HG03159 (cell line): ENCODE results near the gene SPRR2B.
"Not testable (repeated sequence)": the region's sequence is repeated elsewhere in the genome, so short reads cannot be mapped to it uniquely, and the experiment has no call there.

Source experiments
- ATAC-seq: cut with Tn5 transposase; IDR thresholded peaks from one replicate; pipeline ENCODE4 v1.9.1; 2021; ENCODE audit warnings: mild to moderate bottlenecking, moderate library complexity; ENCODE audit not compliant: unreplicated experiment

Gene SPRR2B

GRCh38 chr1:153071511-153071910 is at the start of gene SPRR2B:
TSS of gene SPRR2B (minus strand) at chr1:153071611. CDS start at chr1:153070839, 772 bp downstream.
- ATAC-seq, result no peak

GRCh38 chr1:153120945-153121344 is 49.5 kb upstream of the SPRR2B start:
- ATAC-seq, result no peak

GRCh38 chr1:153119491-153119971 is 48.1 kb upstream of the SPRR2B start:
- ATAC-seq, result no peak

DNA sequence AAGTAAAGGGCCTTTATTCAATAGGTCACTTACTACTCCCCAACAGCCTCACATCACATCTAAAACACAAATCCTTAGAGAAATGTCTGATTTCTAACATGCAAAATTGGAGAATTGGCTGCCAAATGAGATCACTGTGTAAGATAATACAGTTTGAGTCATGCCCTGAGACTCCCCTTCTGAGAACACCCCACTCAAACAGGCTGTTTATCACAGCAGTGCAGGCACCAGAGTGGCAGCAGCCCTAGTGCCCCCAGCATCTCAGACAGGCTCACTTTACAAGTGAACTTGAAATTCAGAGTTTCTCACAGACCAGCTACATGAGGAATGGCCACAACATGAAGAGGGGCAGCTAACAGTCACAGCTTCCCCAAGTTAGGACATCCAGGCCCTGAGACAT is 43.9 kb upstream of the SPRR2B start:
- not testable (repeated sequence) for ATAC-seq

DNA sequence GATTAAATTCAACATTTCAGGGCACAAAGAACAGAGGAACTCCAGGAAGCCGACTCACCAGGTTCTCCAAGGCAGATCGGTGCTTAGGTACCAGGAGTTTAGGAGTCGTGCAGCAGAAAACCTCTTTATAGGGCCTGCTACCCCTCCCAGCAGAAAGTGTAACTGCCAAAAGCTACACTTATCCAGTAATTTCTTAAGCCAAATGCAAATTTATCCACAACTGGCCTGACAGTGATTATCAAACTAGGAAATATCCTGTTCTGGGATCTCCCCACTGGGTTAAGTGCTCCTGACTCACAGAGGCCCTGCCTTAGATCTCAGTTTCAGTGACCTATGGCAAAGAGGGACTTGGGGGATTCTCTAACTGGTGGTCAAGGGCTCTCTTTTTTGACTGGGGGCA is 42.0 kb upstream of the SPRR2B start, which contains the start of gene SPRR2F:
Gene SPRR2F, minus strand, starts transcription at position 101 of the 400 bp plus-strand sequence. CDS start 783 bp downstream, outside the sequence.
- no peak for ATAC-seq

DNA sequence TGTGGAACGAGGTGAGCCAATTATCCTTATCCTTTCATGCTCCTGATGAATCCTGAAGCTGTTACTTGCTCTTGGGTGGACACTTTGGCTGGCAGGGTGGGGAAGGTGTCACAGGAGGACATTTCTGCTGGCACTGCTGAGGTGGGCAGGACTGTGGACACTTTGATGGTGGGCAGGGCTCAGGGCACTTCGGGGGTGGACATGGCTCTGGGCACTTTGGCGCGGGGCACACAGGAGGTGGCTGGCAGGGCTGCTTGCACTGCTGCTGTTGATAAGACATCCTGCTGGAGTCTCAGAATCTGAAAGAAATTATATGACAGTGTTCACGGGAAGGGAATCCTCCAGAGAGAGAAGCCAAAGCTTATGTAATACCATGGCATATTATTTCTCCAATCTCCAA is 41.0 kb upstream of the SPRR2B start:
- not testable (repeated sequence) for ATAC-seq

- no peak for ATAC-seq
Observed at GRCh38 chr1:153100245-153100644, 28.8 kb upstream of the SPRR2B start.

DNA sequence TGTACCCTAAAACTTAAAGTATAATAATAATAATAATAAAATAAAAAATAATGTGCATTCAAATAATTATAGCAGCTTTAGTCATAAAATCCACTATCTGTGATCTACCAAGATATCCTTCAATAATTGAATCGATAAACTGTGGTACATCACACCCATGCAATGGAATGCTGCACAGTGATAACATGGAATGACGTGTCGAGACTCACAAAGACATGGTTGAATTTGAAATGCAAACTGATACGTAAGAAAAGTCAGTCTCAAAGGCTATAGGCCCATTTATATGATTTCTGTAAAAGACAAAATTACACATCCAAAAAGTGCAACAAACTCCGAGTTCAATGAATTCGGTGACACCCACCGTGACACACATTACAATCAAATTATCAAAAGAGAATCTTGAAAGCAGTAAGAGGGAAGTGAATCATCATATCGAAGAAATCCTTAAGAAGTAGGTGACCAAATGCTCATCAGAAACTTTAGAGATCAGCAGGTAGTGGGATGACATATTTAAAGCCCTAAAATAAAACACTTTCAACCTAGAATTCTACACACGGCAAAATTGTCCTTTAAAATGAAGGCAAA is 28.1 kb upstream of the SPRR2B start:
- ATAC-seq, result no peak

GRCh38 chr1:153095764-153096163 is 24.4 kb upstream of the SPRR2B start:
- ATAC-seq, result no peak

DNA sequence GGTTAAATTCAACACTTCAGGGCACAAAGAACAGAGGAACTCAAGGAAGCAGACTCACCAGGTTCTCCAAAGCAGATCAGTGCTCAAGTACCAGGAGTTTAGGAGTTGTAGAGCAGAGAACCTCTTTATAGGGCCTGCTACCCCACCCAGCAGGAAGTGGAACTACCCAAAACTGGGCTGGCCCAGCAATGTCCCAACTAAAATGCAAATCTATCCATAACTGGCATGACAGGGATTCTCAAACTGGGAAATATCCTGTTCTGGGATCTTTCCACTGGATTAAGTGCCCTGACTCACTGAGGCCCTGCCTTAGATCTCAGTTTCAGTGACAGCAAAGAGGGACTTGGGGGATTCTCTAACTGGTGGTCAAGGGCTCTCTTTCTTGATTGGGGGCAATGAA is 23.0 kb upstream of the SPRR2B start, which contains the start of gene SPRR2E:
Gene SPRR2E, minus strand, starts transcription at position 101 of the 400 bp plus-strand sequence. CDS start 775 bp downstream, outside the sequence.
- no peak for ATAC-seq

GRCh38 chr1:153087652-153088051 is 16.2 kb upstream of the SPRR2B start:
- ATAC-seq, result no peak

DNA sequence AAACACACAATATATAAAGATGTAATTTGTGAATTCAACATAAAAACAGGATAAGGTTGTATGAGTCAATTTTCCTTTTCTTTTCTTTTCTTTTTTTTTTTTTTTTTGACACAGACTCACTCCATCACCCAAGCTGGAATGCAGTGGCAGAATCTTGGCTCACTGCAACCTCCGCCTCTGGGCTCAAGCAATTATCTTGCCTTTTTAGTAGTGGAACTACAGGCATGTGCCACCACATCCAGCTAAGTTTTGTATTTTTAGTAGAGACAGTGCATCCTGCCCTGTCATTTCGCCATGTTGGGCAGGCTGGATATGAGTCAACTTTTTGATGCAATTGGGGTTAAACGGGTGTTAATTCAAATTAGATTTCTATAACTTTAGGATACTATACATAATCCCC is 10.3 kb upstream of the SPRR2B start:
- ATAC-seq, result no peak

- ATAC-seq, result no peak
Observed at GRCh38 chr1:153072806-153073726, 1.7 kb upstream of the SPRR2B start.

- no peak for ATAC-seq
Observed at GRCh38 chr1:153070243-153070642, 1.2 kb downstream of the SPRR2B start.

- ATAC-seq, result no peak
Observed at GRCh38 chr1:153058826-153059784, 12.3 kb downstream of the SPRR2B start.

DNA sequence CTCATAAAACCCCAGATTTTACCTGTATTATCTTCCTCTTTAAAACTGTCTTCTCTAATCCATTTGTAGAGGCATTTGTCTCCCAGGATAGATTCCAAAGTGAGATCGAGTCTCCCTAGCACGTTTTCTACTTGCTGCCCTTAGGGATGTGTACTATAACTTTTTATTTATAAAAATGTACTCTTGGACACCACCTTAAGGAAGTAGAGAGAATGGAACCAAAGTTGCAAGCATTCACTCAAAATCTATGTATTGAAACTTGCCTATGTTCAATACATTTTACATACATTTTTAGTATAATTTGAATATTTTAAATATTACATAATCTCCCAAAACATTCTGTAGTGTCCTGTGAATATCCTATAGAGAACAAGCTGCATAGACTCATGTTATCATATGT is 13.3 kb downstream of the SPRR2B start:
- no peak for ATAC-seq

- ATAC-seq, result no peak
Observed at GRCh38 chr1:153057375-153057774, 14.0 kb downstream of the SPRR2B start, which contains the start of gene SPRR2A. TSS of gene SPRR2A (minus strand) at chr1:153057512. CDS start at chr1:153056735, 777 bp downstream.

GRCh38 chr1:153056111-153056510 is 15.3 kb downstream of the SPRR2B start:
- not testable (repeated sequence) for ATAC-seq

DNA sequence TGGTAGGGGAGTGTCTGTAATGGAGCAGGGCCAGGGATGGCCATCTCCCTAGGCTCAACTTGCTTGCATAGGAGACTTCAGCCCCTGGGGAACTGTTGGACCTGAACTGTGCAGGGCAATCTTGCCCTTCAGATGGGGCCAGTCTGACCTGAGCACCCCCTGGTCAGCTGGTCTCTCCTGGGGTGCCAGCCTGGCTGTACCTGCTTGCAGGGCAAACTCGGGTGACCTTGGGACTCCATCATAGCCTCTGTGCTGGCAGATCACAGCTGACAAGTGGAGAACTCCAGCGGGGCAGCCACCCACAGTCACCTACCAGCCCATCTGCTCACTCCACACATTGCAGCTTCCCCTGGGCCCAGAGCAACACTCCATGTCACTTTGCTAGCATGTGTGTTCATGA is 22.2 kb downstream of the SPRR2B start:
- no peak for ATAC-seq

- no peak for ATAC-seq
Observed at GRCh38 chr1:153040950-153041631, 30.3 kb downstream of the SPRR2B start, which contains the start of gene SPRR2D. TSS of gene SPRR2D (minus strand) at chr1:153041120. CDS start at chr1:153040346, 774 bp downstream.
